SH-SY5Y (cell line): Measurements from ENCODE around the gene BAD.

Experiments used
- GATA2 ChIP-seq: IDR thresholded peaks from 2 replicates; pipeline ENCODE4 v1.6.1; 2011; ENCODE audit warnings: mild to moderate bottlenecking, low read depth, low read length
- GATA3 ChIP-seq: IDR thresholded peaks from 2 replicates; pipeline ENCODE4 v1.6.1; 2011; ENCODE audit warnings: low read depth, mild to moderate bottlenecking, low read length, moderate library complexity

DNA sequence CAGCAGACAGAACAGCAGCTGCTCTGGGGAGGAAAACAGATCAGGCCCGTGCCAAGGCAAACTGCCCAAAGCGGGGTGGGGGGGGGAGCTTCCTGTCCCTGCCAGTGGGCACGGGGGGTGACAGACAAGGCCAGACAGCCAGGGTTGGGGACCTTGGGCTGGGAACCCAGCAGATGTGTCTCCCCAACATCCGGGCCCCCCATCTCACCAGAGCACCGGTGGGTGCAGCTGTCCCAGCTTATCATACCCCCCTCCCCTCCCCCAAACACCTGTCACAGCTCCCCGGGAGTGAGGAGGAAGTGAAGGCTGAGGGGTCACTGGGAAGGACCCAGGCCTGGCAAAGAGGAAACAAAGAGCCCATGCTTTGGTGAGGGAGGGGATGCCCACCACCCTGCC, 39.1 kb downstream of the BAD start:
- TF ChIP-seq GATA2, result no peak
- TF ChIP-seq GATA3, result no peak
